PFSK-1 (cell line): Measurements from ENCODE around the gene KIAA1958.

Experiments used
- FOXP2 ChIP-seq: optimal IDR thresholded peaks from 2 replicates; pipeline ENCODE3; 2011; ENCODE audit warnings: borderline replicate concordance, control low read depth, inconsistent platforms; ENCODE audit not compliant: insufficient read depth; ENCODE audit errors: extremely low read length, extremely low read depth
- POLR2AphosphoS5 ChIP-seq: IDR thresholded peaks from 2 replicates; pipeline ENCODE4 v1.6.1; 2012; ENCODE audit warnings: low read depth, mild to moderate bottlenecking, control low read depth, low read length, moderate library complexity
- SIN3A ChIP-seq: IDR thresholded peaks from 2 replicates; pipeline ENCODE4 v1.6.1; 2012; ENCODE audit warnings: mild to moderate bottlenecking, low read length, moderate library complexity, borderline replicate concordance; ENCODE audit not compliant: insufficient read depth
- TAF1 ChIP-seq: IDR thresholded peaks from 2 replicates; pipeline ENCODE4 v1.6.1; 2012; ENCODE audit warnings: low read length, control low read depth, borderline replicate concordance; ENCODE audit not compliant: insufficient read depth
- TF ChIP-seq, protein P1 (sequence below), 2 experiments: IDR thresholded peaks; 2 replicates each; pipeline versions ENCODE4 v1.6.1 to v1.8.0; 2011 to 2012; ENCODE audit warnings: low read depth in 2 of 2, low read length in 2 of 2, control low read depth in 1 of 2, inconsistent platforms in 1 of 2, mild to moderate bottlenecking in 1 of 2, moderate library complexity in 1 of 2; ENCODE audit not compliant: insufficient read depth in 1 of 2

DNA sequence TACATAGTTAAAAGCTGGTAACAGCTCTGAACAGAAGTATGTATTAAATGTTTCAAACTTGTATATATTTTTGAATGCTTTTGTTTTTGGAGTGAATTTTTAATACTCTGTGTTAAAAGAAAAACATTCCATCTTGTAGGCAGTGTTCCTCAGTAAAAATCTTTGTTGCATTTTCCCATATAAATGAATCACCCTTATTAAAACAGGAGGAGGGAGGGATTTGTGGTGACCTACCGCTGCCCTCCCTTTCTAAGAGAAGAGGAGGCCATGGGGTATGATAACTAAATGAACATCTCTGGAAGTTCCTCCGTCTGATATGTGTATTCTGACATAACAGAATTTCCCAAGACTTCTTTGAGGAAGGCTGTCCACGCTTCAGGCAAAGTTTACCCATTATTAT lies 177.9 kb downstream of the KIAA1958 start:
- no peak for TF ChIP-seq TAF1
- no peak for TF ChIP-seq POLR2AphosphoS5
- TF ChIP-seq SIN3A: no peak
- TF ChIP-seq, protein P1, sequence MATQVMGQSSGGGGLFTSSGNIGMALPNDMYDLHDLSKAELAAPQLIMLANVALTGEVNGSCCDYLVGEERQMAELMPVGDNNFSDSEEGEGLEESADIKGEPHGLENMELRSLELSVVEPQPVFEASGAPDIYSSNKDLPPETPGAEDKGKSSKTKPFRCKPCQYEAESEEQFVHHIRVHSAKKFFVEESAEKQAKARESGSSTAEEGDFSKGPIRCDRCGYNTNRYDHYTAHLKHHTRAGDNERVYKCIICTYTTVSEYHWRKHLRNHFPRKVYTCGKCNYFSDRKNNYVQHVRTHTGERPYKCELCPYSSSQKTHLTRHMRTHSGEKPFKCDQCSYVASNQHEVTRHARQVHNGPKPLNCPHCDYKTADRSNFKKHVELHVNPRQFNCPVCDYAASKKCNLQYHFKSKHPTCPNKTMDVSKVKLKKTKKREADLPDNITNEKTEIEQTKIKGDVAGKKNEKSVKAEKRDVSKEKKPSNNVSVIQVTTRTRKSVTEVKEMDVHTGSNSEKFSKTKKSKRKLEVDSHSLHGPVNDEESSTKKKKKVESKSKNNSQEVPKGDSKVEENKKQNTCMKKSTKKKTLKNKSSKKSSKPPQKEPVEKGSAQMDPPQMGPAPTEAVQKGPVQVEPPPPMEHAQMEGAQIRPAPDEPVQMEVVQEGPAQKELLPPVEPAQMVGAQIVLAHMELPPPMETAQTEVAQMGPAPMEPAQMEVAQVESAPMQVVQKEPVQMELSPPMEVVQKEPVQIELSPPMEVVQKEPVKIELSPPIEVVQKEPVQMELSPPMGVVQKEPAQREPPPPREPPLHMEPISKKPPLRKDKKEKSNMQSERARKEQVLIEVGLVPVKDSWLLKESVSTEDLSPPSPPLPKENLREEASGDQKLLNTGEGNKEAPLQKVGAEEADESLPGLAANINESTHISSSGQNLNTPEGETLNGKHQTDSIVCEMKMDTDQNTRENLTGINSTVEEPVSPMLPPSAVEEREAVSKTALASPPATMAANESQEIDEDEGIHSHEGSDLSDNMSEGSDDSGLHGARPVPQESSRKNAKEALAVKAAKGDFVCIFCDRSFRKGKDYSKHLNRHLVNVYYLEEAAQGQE (IDR thresholded peaks at IDR 0.05; ENCODE audit: insufficient read depth in 1 of 2, low read depth in 2 of 2, low read length in 2 of 2): no peak
- no peak for TF ChIP-seq FOXP2
